Islet precursor cell (in vitro differentiated cells): ENCODE results near the gene KIAA1586.
A peak's percentile ranks its signal among the peaks of the same experiment; 100 is the strongest.
"Not testable (repeated sequence)": the region's sequence is repeated elsewhere in the genome, so short reads cannot be mapped to it uniquely, and the experiment has no call there.

Source experiments
- DNase-seq: peaks from one replicate; pipeline ENCODE4 v3.0.0-alpha.2; 2018

Gene KIAA1586

GRCh38 chr6:57046332-57047256, at the start of gene KIAA1586:
Gene KIAA1586, plus strand, starts transcription at chr6:57046693. Its CDS starts 63 bp downstream, at chr6:57046756.
- peak; percentile 97 for DNase-seq

DNA sequence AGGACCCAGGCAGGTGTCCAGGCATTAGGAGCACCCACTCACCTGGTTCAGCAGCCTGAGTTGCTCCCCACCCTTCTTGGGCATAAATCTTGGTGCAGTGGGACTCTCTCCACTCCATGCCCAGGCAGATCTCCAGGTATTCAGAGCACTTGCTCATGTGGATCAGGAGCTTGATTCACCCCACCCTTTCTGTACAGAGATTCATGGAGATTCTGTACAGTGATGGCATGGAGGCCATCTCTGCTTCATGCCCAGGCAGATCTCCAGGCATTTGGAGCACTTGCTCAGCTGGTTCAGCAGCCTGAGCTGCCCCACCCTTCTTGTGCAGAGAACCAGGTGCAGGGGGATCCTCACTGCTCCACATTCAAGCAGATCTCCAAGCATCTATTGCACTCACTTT, 47.4 kb upstream of the KIAA1586 start:
- no peak for DNase-seq

- not testable (repeated sequence) for DNase-seq
Measured at GRCh38 chr6:56999748-57000147, 46.7 kb upstream of the KIAA1586 start.

DNA sequence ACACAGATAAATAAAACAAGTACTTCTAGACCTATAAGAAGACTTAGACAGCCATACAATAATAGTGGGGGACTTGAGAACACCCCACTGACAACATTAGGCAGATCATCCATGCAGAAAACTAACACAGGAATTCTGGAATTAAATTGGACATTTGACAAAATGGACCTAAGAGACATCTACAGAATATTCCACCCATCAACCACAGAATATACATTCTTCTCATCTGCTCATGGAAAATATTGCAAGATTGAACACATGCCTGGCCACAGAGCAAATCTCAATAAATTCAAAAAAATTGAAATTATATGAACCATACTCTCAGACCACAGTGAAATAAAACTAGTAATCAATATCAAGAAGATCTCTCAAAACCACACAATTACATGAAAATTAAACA, 44.3 kb upstream of the KIAA1586 start:
- no peak for DNase-seq

DNA sequence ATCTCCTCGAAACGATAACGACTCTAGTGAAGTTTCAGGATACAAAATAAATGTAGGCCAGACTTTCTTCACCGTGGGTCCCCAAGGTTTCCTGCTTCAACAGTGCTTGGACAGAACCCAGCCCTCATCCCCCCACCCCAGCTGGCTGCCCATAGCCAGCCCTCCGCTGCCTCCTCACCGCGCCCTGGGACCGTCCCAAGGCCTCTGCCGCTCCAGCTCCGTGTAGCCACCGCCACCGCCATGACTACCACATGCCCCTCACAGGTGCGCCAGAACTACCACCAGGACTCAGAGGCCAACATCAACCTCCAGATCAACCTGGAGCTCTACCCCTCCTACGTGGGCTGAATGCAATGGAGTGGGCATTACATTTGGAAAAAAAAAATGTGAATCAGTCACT, 42.2 kb upstream of the KIAA1586 start:
- no peak for DNase-seq

DNA sequence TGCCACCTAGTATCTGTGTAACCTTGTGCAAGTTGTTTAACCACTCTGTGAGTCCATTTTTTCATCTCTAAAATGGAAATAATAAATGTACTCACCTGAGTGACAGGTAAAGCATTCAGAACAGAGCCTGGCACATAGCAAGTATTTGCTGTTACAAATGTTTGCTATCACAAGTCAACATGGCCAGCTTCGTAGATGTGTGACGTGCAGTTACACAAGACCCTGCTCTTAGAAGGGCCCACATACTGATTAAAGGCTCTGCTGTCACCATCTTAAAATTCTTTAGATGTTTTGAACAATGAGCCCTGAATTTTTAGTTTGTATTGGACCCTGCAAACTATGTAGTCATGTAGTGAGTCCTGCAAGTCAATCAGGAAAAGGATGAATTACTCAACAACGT, 40.4 kb upstream of the KIAA1586 start:
- DNase-seq, result no peak

GRCh38 chr6:57008069-57008468, 38.4 kb upstream of the KIAA1586 start:
- DNase-seq, result not testable (repeated sequence)

- DNase-seq, result peak; percentile 93
Measured at GRCh38 chr6:57013521-57013926, 33.0 kb upstream of the KIAA1586 start.

DNA sequence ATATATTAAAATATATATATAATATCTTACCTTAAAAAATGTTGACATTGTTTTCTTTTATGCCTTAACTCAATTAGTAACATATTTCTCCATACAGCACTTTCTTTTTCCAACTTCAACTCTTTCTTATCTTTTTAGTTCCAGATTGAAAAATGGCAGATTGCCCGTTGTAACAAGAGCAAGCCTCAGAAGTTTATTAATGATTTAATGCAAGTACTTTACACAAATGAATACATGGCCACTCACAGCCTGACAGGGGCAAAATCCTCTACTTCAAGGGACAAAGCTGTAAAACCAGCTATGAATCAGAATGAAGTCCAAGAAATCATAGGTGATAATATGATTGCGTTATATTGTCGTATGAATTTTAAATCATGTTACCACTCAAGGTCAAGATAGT, 29.4 kb upstream of the KIAA1586 start:
- DNase-seq, result no peak

GRCh38 chr6:57017841-57018240, 28.7 kb upstream of the KIAA1586 start:
- DNase-seq, result no peak

- DNase-seq, result no peak
Measured at GRCh38 chr6:57019434-57019833, 27.1 kb upstream of the KIAA1586 start.

DNA sequence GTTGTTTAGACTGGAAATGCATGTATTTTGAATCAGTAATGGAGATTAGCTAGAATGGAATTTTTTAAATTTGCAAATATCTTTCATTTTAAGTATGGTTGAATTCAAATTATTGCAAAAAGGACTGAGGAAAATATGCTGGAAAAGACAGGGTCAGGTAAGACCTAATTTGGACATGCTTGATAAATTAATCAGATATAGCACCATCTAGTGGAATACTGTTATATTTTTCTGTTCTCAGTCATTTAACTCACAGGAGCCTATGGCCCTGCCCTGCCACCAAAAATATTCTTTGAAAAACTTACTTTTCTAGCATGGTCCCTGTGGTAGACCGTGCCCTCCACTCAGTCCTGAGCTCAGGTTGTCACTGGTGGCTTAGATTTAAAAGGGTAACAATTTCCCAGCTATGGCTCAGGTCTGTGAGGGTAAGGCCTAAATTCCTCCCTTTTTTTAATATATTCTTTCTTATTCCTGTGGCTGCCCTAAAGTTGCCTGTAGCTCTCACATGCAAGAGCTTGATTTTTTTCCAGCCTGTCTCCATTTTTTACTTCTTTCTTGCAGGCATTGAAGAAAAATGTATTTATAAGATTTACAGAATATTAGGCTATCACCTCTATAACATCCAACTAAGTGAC, 25.3 kb upstream of the KIAA1586 start:
- no peak for DNase-seq

GRCh38 chr6:57024321-57024720, 22.2 kb upstream of the KIAA1586 start:
- no peak for DNase-seq

DNA sequence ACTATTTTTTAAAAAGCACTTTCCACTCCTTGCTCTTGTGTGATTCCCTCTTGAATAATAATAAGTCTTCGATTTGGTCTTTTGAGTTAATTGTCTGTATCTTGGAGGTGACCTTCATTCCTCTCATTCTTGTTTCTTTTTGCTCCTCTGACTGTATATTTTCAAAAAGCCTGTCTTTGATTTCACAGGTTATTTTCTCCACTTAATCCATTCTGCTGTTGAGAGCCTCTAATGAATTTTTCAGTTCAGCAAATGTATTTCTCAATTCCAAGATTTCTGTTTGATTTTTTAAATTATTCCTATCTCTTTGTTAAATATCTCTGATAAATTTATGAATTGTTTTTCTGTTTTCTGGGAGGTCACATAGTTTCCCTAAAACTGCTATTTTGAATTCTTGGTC, 21.7 kb upstream of the KIAA1586 start:
- no peak for DNase-seq

- no peak for DNase-seq
Measured at GRCh38 chr6:57026001-57026400, 20.5 kb upstream of the KIAA1586 start.

DNA sequence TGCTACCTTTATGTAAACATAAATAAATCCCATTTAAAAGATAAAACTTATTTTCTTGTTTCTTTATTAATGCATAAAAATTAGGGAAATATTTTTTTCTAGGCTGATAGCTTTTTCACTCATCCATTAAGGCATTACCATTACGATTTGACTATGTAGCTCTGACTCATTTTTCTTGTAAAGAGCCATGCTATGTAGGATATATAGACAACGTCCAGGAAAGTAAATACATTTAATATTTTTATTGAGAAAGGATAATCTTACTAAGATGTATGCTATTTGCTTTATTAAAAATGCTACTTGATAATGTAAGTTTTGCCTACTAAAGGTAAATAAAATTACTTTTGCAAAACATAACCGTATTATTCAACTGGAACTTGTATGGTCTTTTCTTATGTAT, 19.2 kb upstream of the KIAA1586 start:
- DNase-seq, result no peak

DNA sequence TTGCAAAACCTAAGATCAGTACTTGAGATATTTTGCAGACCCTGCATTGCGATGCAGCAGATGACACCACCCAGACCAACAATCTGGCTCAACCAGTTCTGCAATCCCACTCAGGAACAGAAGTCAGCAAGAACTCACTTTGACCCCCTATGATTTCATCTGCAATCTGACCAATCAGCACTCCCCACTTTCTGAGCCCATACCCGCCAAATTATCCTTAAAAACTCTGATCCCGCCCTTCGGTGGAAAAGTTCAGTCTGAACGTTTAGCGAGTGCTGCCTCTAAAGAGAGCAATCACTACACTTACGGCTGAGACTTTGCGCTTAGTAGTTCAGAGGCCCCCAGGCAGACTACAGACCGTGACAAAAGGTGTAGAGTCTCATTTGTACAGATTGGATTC, 17.3 kb upstream of the KIAA1586 start:
- peak; percentile 96 for DNase-seq

DNA sequence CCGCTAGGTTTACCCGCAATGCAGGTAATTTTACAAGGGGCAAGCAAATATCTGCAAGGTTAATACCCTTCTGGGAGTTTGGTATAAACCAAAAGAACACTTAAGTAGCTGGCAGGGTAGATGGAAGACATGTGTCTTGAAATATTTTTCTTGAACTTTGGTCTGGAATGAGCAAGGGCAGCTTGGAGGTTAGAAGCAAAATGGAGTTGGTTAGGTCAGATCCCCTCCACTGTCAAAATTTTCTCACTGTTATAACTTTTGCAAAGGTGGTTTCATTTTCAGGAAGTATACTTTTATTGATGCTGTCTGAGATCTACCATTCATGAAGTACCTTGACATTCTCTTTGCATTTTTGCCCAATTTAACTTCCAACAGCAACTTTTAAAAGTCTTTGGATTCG, 13.3 kb upstream of the KIAA1586 start:
- DNase-seq, result no peak

DNA sequence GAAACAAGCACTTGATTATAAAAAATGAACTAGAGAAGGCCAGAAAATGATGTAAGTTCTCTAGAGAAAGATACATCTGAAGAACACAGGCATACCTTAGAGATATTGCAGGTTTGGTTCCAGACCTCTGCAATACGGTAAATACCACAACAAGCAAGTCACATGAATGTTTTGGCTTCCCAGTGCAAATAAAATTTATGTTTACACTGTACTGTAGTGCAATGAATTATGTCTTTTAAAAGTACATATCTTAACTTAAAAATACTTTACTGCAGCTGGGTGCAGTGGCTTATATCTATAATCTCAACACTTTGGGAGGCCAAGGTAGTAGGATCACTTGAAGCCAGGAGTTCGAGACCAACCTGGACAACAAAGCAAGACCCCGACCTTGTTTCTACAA, 10.9 kb upstream of the KIAA1586 start:
- no peak for DNase-seq

GRCh38 chr6:57038906-57039305, 7.6 kb upstream of the KIAA1586 start:
- DNase-seq, result no peak

GRCh38 chr6:57040011-57040410, 6.5 kb upstream of the KIAA1586 start:
- no peak for DNase-seq

DNA sequence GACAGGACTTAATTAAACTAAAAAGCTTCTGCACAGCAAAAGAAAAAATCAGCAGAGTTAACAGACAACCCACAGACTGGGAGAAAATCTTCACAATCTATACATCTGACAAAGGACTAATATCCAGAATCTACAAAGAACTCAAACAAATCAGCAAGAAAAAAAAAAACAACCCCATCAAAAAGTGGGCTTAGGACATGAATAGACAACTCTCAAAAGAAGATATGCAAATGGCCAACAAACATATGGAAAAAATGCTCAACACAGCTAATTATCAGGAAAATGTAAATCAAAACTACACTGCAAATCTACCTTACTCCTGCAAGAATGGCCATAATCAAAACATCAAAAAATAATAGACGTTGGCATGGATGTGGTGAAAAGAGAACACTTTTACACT, 2.4 kb upstream of the KIAA1586 start:
- DNase-seq, result not testable (repeated sequence)

GRCh38 chr6:57044568-57044967, 1.9 kb upstream of the KIAA1586 start:
- DNase-seq, result no peak

- DNase-seq, result not testable (repeated sequence)
Measured at GRCh38 chr6:57047257-57047585, 728 bp downstream of the KIAA1586 start.
